Suprapubic skin (tissue), 4 donors: ENCODE measurements around the gene MYBPH. TPM values are rescaled to one million over a fixed set of nuclear protein-coding genes. Genes with fewer than 3 reads are reported as not detected.

ENCODE experiments used
- DNase-seq, 2 donors: peaks; one replicate each; pipeline ENCODE4 v3.0.0-alpha.2; 2019; ENCODE audit warnings: low spot score in 2 of 2
- H3K27ac ChIP-seq: fragments of 200-600 bp; sonication (generic); one replicate; pipeline ENCODE4 v1.5.1; 2019
- H3K27me3 ChIP-seq: fragments of 200-600 bp; sonication (generic); one replicate; pipeline ENCODE4 v1.5.1; 2019
- H3K36me3 ChIP-seq: fragments of 200-600 bp; sonication (generic); one replicate; pipeline ENCODE4 v1.5.1; 2019
- H3K4me1 ChIP-seq: fragments of 200-600 bp; sonication (generic); one replicate; pipeline ENCODE4 v1.5.1; 2019
- H3K4me3 ChIP-seq: fragments of 200-600 bp; sonication (generic); one replicate; pipeline ENCODE4 v1.5.1; 2019; ENCODE audit warnings: mild to moderate bottlenecking
- H3K9me3 ChIP-seq: fragments of 200-600 bp; sonication (generic); one replicate; pipeline ENCODE4 v1.5.1; 2019
- CTCF ChIP-seq, 2 donors: fragments of 200-600 bp in 1 of 2; fragments of 450-650 bp in 1 of 2; sonication (generic) in 1 of 2; IDR thresholded peaks; one replicate each; pipeline ENCODE4 v1.5.1; 2016 to 2019; ENCODE audit warnings: antibody characterized with exemption in 2 of 2, mild to moderate bottlenecking in 1 of 2, moderate library complexity in 1 of 2
- EP300 ChIP-seq: sonication (generic); formaldehyde crosslinking; IDR thresholded peaks from one replicate; pipeline ENCODE4 v1.6.1; 2017; ENCODE audit warnings: antibody characterized with exemption
- POLR2A ChIP-seq, 2 donors: fragments of 450-650 bp; IDR thresholded peaks; one replicate each; pipeline ENCODE4 v1.6.1; 2017; ENCODE audit warnings: antibody characterized with exemption in 2 of 2, mild to moderate bottlenecking in 2 of 2, moderate library complexity in 2 of 2
- POLR2AphosphoS5 ChIP-seq, 3 donors: sonication (generic); formaldehyde crosslinking; IDR thresholded peaks; one replicate each; pipeline ENCODE4 v1.6.1; 2017; ENCODE audit warnings: antibody characterized with exemption in 3 of 3
- WGBS: methylation state at CpG from one replicate; pipeline ENCODE4 v1.1.5; 2018; 5-methylcytosine and 5-hydroxymethylcytosine counted together
- total RNA-seq, 4 donors: library from RNA; depleted of rRNA; stranded (reverse); fragments of >200 nt; gene quantifications; one replicate each; pipeline ENCODE4 v1.1.0, GENCODE V29; 2016

MYBPH gene
- total RNA-seq, 4 donors from 2014 or later = 0.26 TPM; not detected in 3

DNA sequence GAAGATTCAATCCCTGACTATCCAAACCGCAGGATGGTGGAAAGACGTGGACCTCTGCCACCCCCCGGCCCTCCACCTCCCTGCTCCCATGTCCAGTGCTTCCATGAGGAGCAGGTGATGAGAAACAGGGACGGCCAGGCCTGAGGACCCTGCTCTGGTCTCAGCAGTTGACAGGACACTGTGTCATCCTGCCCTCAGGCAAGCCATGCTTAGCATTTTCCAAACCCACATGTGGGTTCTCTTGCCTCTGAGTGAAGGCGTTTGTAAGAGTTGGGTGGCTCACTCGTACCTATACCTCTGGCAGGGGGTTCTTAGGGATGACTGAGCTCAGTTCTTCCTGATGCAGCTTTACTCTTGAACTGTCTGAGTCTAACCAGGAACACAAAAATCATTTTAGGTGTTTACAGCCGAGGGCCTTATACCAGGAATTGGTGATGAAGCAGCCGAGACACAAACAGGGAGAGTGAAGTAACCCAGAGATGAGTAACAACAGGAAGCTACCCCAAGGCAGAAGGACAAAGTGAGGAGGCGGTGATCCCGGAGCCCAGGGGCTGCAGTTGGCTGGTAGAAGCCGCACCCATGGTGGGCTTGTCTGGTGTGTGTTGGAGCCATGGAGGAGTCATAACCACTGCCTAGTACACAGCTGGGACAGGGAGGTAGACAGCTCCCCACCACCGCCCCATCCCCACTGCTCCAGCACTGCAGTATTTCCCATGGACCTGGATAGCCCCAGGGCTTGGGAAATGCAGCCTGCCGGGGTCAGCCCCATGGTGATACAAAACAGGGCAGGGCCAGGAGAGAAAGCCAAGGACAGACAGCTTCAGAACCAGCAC lies 21.4 kb downstream of the MYBPH start:
- H3K27ac ChIP-seq = no peak overlapping the region
- H3K9me3 ChIP-seq = no peaks in the 10 kb centered on the region
- H3K36me3 ChIP-seq = no peaks in the 10 kb centered on the region
- 74% methylated on average over 12 of the region's 13 CpGs for WGBS
- TF ChIP-seq CTCF (IDR thresholded peaks at IDR 0.05) (no peak), POLR2A (IDR thresholded peaks at IDR 0.05) (no peak), POLR2AphosphoS5 (IDR thresholded peaks at IDR 0.05) (no peak), EP300 (no peak)
- H3K4me1 ChIP-seq = peaks cover 8% of the 10 kb centered on the region
- no peak for DNase-seq
- H3K4me3 ChIP-seq = no peak overlapping the region
- H3K27me3 ChIP-seq = peaks cover 3% of the 10 kb centered on the region

- Histone ChIP-seq H3K36me3 (no peaks in the 10 kb centered on the region), H3K27ac (no peak overlapping the region)
- DNase-seq = no peak
These were observed 22.3 kb downstream of the MYBPH start for GRCh38 chr1:203153051-203153988.

DNA sequence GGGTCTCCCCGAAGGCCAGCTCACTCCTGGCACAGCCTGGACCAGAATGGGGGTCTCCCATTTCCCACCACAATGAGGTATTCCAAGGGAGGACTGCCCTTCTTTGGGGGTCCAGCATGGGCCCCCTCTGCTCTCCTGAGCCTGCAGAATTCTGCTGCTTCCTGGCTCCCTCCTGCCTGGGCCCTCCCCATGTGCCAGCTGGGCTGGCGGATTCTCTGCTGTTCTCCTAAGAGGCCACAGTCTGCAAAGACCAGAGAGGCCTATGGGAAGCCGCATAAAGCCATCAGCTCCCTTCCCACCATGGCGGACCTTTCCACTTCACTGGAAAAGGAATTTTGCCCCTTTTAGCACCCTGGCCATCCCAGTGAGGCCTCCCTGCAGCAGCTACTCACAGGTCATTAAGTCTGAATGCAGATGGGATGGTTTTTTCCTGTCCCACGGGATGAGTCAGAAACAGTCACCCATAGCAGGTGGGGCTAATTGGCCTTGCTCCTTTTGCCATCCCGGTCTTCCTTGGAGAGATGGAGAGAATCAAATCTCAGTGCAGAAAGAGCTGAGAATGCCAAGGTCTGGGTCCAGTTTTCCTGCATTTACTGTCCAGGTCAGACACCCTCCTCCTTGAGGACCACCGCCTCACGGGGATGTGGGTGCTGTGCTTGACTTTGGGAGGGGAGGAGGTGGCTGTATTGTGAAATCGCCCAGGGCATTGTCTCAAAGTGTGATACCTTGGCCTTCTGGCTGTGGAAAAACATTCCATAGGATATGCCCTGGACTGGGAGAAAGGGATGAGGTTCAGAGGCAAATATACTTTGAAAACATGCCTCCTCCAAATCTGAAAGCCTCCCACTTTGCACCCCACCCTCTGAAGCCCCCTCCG lies 23.2 kb downstream of the MYBPH start:
- 76% methylated on average over 6 of the region's 10 CpGs for WGBS
- peaks cover 3% of the 10 kb centered on the region for H3K27me3 ChIP-seq
- TF ChIP-seq POLR2A (IDR thresholded peaks at IDR 0.05) (no peak), POLR2AphosphoS5 (IDR thresholded peaks at IDR 0.05) (no peak), EP300 (no peak), CTCF (IDR thresholded peaks at IDR 0.05) (no peak)
- H3K9me3 ChIP-seq = no peaks in the 10 kb centered on the region
- H3K27ac ChIP-seq = no peak overlapping the region
- no peaks in the 10 kb centered on the region for H3K36me3 ChIP-seq
- no peak overlapping the region for H3K4me3 ChIP-seq
- no peak for DNase-seq
- H3K4me1 ChIP-seq = peaks cover 8% of the 10 kb centered on the region

More at GRCh38 chr1:203153051-203153988, 22.3 kb downstream of the MYBPH start:
- peaks cover 3% of the 10 kb centered on the region for H3K27me3 ChIP-seq
- peaks cover 8% of the 10 kb centered on the region for H3K4me1 ChIP-seq
- WGBS = 98% methylated on average over 6 of the region's 9 CpGs
- no peak overlapping the region for H3K4me3 ChIP-seq
- H3K9me3 ChIP-seq = no peaks in the 10 kb centered on the region
- no peak for TF ChIP-seq POLR2A (IDR thresholded peaks at IDR 0.05)
- TF ChIP-seq CTCF (IDR thresholded peaks at IDR 0.05) = no peak
- no peak for TF ChIP-seq POLR2AphosphoS5 (IDR thresholded peaks at IDR 0.05)
- no peak for TF ChIP-seq EP300

DNA sequence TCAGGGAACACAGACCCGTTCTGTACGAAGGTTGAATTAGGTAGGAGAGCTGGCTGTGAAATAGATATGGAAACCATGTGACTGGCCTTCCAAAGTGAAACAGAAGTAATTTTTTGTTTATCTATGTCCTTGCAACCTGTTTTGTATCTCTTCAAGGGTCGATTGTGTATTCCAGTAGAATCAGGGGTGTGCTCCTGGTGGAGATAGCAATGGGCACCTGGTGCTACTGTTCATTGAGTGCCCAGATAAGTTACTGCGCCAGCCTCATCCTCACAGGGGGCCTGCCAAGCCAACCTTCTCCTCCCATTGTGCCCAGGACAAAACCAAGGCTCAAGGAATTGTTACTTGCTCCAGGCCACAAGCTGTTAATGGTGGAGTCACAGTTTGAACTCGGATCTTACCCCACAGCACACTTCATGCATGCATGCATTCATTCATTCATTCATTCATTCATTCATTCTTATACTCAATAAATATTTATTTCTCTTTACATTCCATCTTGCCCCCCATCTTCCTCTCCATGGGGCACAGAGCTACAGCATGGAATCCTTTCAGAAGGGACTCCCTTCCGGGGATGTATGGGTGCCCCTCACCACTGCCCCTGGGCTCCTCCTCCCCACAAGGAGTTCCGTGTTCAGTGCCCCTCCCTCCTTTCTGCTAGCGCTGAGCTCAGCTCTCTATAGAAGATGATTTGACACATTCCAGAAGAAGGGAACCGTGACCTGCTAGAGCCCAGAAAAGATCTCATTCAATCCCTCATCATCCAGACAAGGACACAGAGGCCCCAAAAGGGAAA lies 24.1 kb downstream of the MYBPH start:
- Histone ChIP-seq H3K27me3 (peaks cover 3% of the 10 kb centered on the region), H3K4me3 (no peak overlapping the region), H3K27ac (no peak overlapping the region), H3K9me3 (no peaks in the 10 kb centered on the region), H3K36me3 (no peaks in the 10 kb centered on the region), H3K4me1 (peaks cover 8% of the 10 kb centered on the region)
- no peak for TF ChIP-seq EP300
- no peak for TF ChIP-seq POLR2A (IDR thresholded peaks at IDR 0.05)
- no peak for TF ChIP-seq POLR2AphosphoS5 (IDR thresholded peaks at IDR 0.05)
- TF ChIP-seq CTCF (IDR thresholded peaks at IDR 0.05) = no peak
- whole genome bisulfite sequencing = 66% methylated on average over 9 of the region's 9 CpGs
- DNase-seq = no peak
